Body of pancreas (tissue), 4 donors: ENCODE measurements around the gene ERCC2. TPM values are rescaled to one million over a fixed set of nuclear protein-coding genes. Genes with fewer than 3 reads are reported as not detected.

ENCODE experiments used
- ATAC-seq: fragments of 150-250 bp; one replicate; pipeline ENCODE4 v1.9.1; 2016
- DNase-seq, 4 donors: peaks; one replicate each; pipeline ENCODE4 v3.0.0-alpha.2; 2019
- H3K27ac ChIP-seq, 4 donors: fragments of 200-600 bp; sonication (generic); 1 replicate in 3 of 4; 2 replicates in 1 of 4; pipeline versions ENCODE4 v1.5.1 to v1.6.1; 2016 to 2019; ENCODE audit warnings: mild to moderate bottlenecking in 1 of 4, mixed read lengths in 1 of 4, moderate library complexity in 1 of 4
- H3K27me3 ChIP-seq, 2 donors: fragments of 200-600 bp; sonication (generic); one replicate each; pipeline ENCODE4 v1.6.0; 2016; ENCODE audit warnings: mild to moderate bottlenecking in 1 of 2
- H3K36me3 ChIP-seq, 2 donors: fragments of 200-600 bp; sonication (generic); replicated peaks in 1 of 2; 2 replicates each; pipeline ENCODE4 v1.5.1; 2016; ENCODE audit warnings: low read depth in 2 of 2; ENCODE audit not compliant: insufficient read depth in 1 of 2
- H3K4me1 ChIP-seq: fragments of 200-600 bp; sonication (generic); one replicate; pipeline ENCODE4 v1.6.0; 2016
- H3K4me3 ChIP-seq, 2 donors: fragments of 200-600 bp; sonication (generic); 1 replicate in 1 of 2; 2 replicates in 1 of 2; pipeline ENCODE4 v1.5.1; 2016 to 2019
- H3K9me3 ChIP-seq, 3 donors: fragments of 200-600 bp; sonication (generic); 1 replicate in 2 of 3; 2 replicates in 1 of 3; pipeline ENCODE4 v1.5.1; 2016
- CTCF ChIP-seq, 7 experiments: fragments of 450-650 bp in 4 of 7; fragments of 200-600 bp in 3 of 7; sonication (generic) in 3 of 7; IDR thresholded peaks; one replicate each; pipeline ENCODE4 v1.5.1; 2016 to 2019; ENCODE audit warnings: antibody characterized with exemption in 7 of 7
- POLR2A ChIP-seq, 3 donors: fragments of 450-650 bp; IDR thresholded peaks; one replicate each; pipeline ENCODE4 v1.6.1; 2016; ENCODE audit warnings: antibody characterized with exemption in 3 of 3, mild to moderate bottlenecking in 2 of 3
- WGBS, 2 donors: methylation state at CpG; one replicate each; pipeline ENCODE4 v1.1.5; 2017; 5-methylcytosine and 5-hydroxymethylcytosine counted together
- intact Hi-C: fragments of 100-400 bp; cut with DNase I; formaldehyde crosslinking; loops from one replicate; pipeline ENCODE4 v1.15.1; 2023
- total RNA-seq, 2 donors: library from RNA; depleted of rRNA; stranded (reverse); fragments of >200 nt; gene quantifications; one replicate each; pipeline ENCODE4 v1.1.0, GENCODE V29; 2016

Gene ERCC2
- total RNA-seq, 2 donors from 2014 or later: 7.8 to 29.3 TPM

GRCh38 chr19:45347570-45348366 lies 22.6 kb downstream of the ERCC2 start:
- no peaks in the 10 kb centered on the region for H3K27me3 ChIP-seq
- ATAC-seq: no peak
- H3K27ac ChIP-seq: no peak overlapping the region
- H3K4me1 ChIP-seq: no peaks in the 10 kb centered on the region
- H3K4me3 ChIP-seq: no peak overlapping the region
- H3K36me3 ChIP-seq: no peaks in the 10 kb centered on the region
- no peak for DNase-seq
- no peaks in the 10 kb centered on the region for H3K9me3 ChIP-seq
- 54 to 69% methylated on average over 5 to 25 of the region's 25 CpGs for WGBS, 2 donors
- intact Hi-C loops: no loop called here
- TF ChIP-seq CTCF (IDR thresholded peaks at IDR 0.05) (no peak), POLR2A (IDR thresholded peaks at IDR 0.05) (no peak)

GRCh38 chr19:45346449-45346848 lies 23.9 kb downstream of the ERCC2 start:
- H3K4me3 ChIP-seq: no peak overlapping the region
- ATAC-seq (no peak), DNase-seq (peak in 2 of 4 donors; percentile 18 to 40)
- no peaks in the 10 kb centered on the region for H3K27me3 ChIP-seq
- H3K9me3 ChIP-seq: no peaks in the 10 kb centered on the region
- H3K27ac ChIP-seq: no peak overlapping the region
- intact Hi-C loops: no loop called here
- 35% methylated on average over 27 of the region's 27 CpGs; no CpG with 5 or more reads in 1 of the 2 donors for WGBS, 2 donors
- TF ChIP-seq CTCF (IDR thresholded peaks at IDR 0.05) (no peak), POLR2A (IDR thresholded peaks at IDR 0.05) (no peak)
- no peaks in the 10 kb centered on the region for H3K4me1 ChIP-seq
- H3K36me3 ChIP-seq: no peaks in the 10 kb centered on the region

GRCh38 chr19:45345506-45345860 lies 24.9 kb downstream of the ERCC2 start:
- ATAC-seq: no peak
- no peak for TF ChIP-seq CTCF (IDR thresholded peaks at IDR 0.05)
- TF ChIP-seq POLR2A (IDR thresholded peaks at IDR 0.05): no peak
- intact Hi-C loops: no loop called here
- 58 to 74% methylated on average over 6 to 15 of the region's 15 CpGs for WGBS, 2 donors
- Histone ChIP-seq H3K27ac (no peak overlapping the region), H3K36me3 (no peaks in the 10 kb centered on the region), H3K27me3 (no peaks in the 10 kb centered on the region), H3K4me3 (no peak overlapping the region), H3K4me1 (peaks cover 7% of the 10 kb centered on the region), H3K9me3 (no peaks in the 10 kb centered on the region)
- no peak for DNase-seq

GRCh38 chr19:45344621-45345505 lies 25.5 kb downstream of the ERCC2 start:
- no peak overlapping the region for H3K4me3 ChIP-seq
- no peak for DNase-seq
- WGBS, 2 donors: 56 to 88% methylated on average over 4 to 12 of the region's 15 CpGs
- no peaks in the 10 kb centered on the region for H3K27me3 ChIP-seq
- no peak overlapping the region for H3K27ac ChIP-seq
- intact Hi-C loops: no loop called here
- no peaks in the 10 kb centered on the region for H3K9me3 ChIP-seq
- no peaks in the 10 kb centered on the region for H3K36me3 ChIP-seq
- H3K4me1 ChIP-seq: peaks cover 12% of the 10 kb centered on the region
- no peak for TF ChIP-seq CTCF (IDR thresholded peaks at IDR 0.05)
- TF ChIP-seq POLR2A (IDR thresholded peaks at IDR 0.05): no peak
- no peak for ATAC-seq
